ENCODE data around the gene COL15A1.

DNA sequence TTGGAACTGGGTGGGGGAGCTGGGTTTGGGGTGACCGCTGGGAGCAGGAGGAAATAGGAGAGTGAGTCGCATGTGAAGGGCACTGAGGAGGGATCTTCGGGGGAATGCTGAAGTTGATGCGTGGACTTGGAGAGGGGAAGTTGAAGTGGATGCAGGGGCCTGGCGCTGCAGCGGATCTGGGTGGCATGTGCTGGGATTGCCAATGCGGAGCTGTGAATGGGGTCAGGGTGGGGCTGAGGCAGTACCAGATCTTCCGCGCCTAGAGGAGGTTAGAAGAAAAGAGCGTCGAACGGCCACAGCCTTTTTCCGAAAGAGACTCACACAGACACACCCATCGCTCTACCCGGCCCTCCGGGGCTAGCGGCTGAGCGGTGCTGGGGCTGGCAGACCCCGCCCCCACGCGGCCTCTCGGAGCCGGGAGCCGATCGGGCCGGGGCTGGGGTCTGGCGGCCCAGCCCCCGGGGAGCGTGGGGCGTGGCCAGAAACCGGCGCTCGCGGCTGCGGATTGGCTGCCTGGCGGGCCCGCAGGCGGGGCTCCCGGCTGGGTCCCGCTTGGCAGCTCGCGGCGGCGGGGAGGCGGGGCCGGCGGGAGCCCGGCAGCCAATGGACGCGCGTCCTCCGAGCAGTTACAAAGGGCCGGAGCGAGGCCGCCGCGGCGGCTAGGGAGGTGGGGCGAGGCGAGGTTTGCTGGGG, 160.9 kb downstream of the COL15A1 start, which contains the start of gene TGFBR1:
- TF ChIP-seq ZNF274 (IDR thresholded peaks at IDR 0.05; ENCODE audit: low read depth, low read length) (no peak), SUZ12 (IDR thresholded peaks at IDR 0.05; ENCODE audit: extremely low read depth, insufficient read depth, insufficient read length) (no peak), YY1 (IDR thresholded peaks at IDR 0.05; ENCODE audit: insufficient read depth, insufficient read length) (no peak)
